HG03457 (cell line): Measurements from ENCODE around the gene POLK.
"Not testable (repeated sequence)": the region's sequence is repeated elsewhere in the genome, so short reads cannot be mapped to it uniquely, and the experiment has no call there.

ENCODE experiments used
- ATAC-seq: cut with Tn5 transposase; IDR thresholded peaks from one replicate; pipeline ENCODE4 v1.9.1; 2021; ENCODE audit warnings: moderate number of reproducible peaks; ENCODE audit not compliant: unreplicated experiment

POLK gene

DNA sequence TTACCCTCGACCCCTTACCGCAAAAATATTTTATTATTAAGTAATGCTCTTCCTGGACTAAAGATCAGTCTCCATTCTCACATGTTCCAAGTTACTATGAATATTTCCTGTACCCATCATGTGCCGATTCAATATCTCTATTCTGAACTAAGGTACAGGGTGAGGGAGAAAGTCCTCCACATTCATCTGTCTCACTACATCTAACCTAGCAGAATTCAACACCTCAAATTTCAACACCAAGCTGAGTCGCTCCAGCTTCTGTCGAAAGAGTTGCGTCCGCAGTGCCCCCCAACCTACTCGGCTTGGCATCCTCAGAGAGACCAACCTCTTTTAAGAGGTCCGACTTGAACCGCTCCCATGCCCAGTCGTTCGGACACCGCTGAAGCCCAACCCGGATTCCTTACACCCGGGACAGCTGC, 1.3 kb upstream of the POLK start:
- no peak for ATAC-seq

DNA sequence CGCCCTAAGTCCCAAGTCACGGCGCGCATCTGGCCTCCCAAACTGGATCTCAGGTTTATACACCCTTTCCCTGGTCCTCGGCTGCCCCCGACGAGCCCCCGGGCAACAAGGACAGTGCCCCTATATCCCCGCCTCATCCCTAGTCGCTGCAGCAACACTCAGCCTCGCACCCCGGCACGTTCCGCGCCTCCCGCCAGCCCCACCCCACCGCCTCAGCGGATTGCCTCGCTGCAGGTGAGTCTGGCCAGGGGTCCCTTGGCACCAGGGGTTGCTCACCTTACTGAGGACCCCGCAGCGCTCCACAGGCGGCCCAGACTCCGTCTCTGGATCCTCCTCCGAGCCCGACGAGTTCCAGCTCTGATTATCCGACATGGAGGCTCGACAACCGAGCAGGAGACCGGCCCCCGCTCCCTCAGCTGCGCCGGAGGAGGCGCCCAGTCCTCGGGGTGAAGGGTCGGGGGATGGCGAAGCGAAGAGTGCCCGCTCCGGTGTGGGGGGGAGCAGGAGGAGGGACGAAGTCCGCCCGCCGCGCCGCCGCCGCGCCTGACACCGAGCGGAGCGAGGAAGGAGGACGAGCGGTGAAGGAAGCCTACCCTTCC, 756 bp upstream of the POLK start:
- ATAC-seq, result peak; percentile 23

DNA sequence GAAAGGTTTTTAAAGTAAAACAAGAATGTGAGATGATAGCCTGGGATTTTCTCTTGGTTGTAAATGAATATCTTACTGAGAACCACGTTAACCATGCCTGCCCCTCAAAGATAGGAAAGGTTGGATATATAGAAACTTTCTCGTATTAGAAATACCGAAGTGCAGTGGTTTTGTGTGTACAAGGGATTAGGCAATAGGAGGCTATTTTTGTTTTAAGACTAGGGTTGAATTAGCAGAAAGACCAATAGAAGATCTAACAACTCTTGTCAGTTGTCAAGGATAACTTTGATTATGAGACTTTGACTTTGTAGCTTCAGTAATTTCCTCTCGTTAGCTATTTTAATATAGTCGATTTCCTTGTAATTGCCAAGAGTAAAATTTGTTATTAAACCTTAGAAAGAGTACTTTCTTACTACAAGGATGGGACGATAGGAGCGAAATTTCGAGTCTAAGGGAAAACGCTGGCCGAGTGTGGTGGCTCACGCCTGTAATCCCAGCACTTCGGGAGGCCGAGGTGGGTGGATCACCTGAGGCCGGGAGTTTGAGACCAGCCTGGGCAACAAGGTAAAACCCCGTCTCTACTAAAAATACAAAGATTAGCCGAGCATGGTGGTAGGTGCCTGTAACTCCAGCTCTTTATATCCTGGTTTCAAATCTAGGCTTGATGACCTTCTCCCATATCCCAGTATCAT, 838 bp downstream of the POLK start:
- ATAC-seq, result no peak

DNA sequence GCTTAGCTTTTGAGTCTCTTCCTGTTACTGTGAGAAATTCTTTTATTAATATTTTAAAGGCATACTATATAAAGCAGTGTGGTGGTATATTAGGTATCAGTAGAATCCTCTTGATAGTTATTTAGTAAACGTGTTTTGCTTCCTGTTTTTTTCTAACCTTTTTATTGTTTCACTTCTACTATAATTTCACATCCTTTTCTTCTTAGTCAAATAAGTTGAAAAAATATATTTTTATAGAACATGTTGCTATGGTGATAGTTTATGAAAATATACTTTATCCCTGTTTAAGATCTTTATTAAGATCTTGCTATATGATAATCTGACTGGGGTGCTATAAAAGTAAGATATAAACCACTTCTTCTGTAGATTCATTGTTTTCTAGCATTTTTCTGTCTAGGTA, 2.1 kb downstream of the POLK start:
- no peak for ATAC-seq

GRCh38 chr5:75514323-75514722, 2.6 kb downstream of the POLK start:
- no peak for ATAC-seq

DNA sequence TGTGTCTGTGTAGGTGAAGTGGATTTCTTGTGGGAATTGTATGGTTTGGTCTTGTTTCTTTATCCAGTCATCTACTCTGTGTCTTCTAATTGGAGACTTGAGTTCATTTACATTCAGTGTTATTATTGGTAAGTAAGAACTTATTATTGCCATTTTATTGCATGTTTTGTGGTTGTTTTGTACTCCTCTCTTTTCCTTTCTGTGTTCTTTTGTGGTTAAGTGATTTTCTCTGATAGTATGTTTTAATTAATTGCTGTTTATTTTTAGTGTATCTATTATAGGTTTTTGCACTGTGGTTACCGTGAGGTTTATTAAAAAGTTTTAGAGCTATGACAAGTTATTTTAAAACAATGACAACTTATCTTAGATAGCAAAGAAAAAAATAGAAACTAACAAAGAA, 8.1 kb downstream of the POLK start:
- ATAC-seq, result no peak

- no peak for ATAC-seq
These were observed 9.5 kb downstream of the POLK start for GRCh38 chr5:75521195-75521594.

- ATAC-seq, result no peak
These were observed 10.3 kb downstream of the POLK start for GRCh38 chr5:75522025-75522424.

DNA sequence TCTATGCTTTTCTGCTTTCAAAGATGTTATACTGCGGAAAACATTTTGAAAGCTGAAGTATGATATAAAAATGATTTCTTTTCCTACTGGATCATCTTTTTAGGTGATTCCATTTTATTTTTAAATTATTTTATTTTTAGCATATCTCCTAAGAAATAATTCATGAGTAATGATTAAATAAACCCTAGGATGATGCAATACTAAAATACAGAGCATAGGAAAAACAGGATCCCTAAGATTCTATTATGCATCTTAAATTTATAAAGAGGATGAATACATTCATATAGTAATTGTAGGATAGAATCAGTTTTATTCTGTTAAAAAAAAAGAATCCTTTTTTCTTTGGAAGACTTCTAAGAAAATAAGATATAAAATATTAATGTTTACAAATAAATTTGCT, 10.9 kb downstream of the POLK start:
- no peak for ATAC-seq

DNA sequence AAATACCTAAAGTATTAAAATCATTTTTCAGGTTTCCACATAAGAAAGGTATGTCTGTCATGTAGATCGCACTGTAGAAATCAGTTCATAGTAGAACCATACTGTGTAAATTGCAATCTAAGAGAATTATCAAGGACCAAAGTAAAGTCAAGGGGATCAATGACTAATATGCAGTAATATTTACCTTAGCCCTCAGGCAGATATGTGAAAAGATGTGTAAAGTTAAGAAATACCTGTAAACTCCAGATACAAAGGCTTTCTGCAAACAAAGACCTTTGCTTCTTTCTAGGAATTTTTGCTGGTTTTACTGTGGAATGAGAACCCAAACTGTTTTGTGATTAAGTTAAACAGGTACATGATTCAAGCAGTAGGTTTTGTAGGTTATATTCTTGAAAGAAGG, 11.6 kb downstream of the POLK start:
- no peak for ATAC-seq

DNA sequence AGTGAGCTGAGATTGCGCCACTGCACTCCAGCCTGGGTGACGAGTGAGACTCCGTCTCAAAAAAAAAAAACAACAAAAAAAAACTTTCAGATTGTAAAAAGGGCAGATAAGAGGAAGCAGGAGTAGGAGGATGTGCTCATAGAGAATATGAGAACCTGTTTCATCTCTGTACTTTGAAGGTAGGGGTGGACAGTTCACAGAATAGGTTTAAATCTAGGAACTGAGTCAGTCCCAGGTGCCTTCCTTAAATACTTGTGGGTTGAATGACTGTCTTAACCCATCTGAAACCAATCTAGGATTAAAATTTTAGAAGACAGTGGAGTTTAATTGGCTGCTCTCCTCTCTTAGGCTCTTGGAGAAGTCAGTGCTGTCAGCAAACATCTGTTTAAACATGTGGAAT, 12.4 kb downstream of the POLK start:
- ATAC-seq, result peak; percentile 61

DNA sequence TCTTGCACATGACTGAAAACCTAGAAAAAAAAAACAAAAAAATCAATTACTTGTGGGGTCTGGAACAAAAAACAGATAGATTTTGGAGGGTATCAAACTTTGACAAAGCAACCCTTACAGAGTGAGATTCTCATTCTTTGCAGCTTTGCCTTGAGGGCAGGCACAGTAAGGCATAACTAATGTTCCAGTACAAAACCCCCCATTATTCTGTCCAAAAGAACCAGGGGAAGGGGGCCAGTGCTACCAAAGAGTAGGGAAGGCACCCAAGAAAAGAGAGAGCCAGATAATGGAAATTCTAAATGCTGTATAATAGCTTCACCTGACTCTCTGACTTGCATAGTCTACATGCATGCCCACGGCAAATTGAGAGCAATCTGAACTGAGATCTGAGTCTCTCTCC, 12.9 kb downstream of the POLK start:
- no peak for ATAC-seq

GRCh38 chr5:75525344-75525743, 13.7 kb downstream of the POLK start:
- ATAC-seq, result no peak

DNA sequence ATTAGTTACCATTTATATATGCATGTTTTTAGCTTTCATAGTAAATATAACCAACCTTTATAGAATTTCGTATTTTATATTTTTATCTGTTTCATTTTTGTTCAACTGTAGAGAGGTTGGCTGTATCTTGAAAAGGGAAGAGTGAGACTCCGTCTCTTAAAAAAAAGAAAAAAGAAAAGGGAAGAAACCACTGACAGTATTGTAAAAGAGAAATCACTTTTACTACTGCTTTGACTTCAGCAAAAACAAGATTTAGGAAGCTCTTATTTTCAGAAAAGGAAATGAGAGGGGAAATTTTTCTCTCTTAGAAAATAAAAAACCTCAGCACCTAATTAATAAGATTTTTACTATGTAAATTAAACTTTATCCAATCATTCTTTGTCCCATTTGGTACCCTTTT, 14.4 kb downstream of the POLK start:
- no peak for ATAC-seq

DNA sequence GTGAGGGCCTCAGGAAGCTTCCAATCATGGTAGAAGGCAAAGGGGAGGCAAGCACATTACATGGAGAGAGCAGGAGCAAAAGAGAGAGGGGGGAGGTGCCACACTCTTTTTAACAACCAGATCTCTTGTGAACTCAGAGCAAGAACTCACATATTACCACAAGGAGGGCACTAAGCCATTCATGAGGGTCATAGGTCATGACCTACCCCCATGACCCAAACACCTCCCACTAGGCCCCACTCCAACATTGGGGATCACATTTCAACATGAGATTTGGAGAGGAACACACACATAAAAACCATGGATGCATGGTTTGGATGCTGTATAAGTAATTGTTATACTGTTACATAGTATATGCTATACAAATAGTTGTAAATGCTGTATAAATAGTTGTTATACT, 17.5 kb downstream of the POLK start:
- ATAC-seq, result no peak

- ATAC-seq, result no peak
These were observed 20.5 kb downstream of the POLK start for GRCh38 chr5:75532190-75532589.

- ATAC-seq, result not testable (repeated sequence)
These were observed 22.0 kb downstream of the POLK start for GRCh38 chr5:75533716-75534115.

GRCh38 chr5:75534734-75535133, 23.0 kb downstream of the POLK start:
- no peak for ATAC-seq

DNA sequence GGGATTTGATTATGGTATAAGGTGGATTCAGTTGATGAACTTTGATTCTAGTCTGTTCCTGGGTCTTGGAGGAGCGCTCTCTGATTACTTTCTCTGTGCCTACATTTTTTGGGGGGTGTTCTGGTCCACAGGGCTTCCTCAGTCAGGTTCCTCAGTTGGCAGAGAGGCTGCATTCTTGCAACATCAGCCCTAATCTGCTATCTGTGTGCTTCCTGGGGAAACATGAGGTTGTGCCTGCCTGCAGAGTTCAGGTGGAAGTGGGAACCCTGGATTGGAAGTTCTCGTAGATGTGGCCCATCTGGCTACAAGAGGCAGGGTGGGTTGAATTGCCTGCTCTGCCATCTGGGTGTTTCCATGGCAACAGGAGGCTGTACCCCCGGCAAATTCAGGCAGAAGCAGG, 24.5 kb downstream of the POLK start:
- no peak for ATAC-seq

GRCh38 chr5:75536694-75537360, 25.1 kb downstream of the POLK start:
- no peak for ATAC-seq

DNA sequence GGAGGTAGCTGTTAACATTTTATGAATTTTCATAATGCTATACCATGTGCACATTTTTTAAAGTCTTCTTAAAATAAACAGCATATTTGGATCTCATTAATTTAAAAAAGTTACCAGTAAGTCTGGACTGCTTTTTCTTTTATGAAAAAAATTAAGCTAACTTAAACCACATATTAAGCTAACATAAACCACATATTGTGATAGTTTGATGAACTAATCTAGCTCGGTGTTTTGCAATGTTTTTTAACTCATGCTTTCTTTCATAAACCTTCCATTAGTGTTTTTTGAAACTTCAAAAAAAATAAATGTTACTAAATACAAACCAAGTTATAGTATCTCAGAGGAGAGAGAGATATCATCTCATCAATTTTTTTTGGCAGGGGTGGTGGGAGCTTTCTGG, 26.5 kb downstream of the POLK start:
- ATAC-seq, result no peak

- ATAC-seq, result no peak
These were observed 33.4 kb downstream of the POLK start for GRCh38 chr5:75545131-75545530.
